Measurements from ENCODE around the gene CAMK2N2.
A peak's percentile ranks its signal among the peaks of the same experiment; 100 is the strongest.

Gene CAMK2N2

GRCh38 chr3:184261270-184261853, at the start of gene CAMK2N2:
Gene CAMK2N2 (minus strand): TSS chr3:184261553. CDS start chr3:184261285, 268 bp downstream.
- peak in 1 of 2 donors; percentile 24 for DNase-seq (ENCODE audit: extremely low read depth in 1 of 2, low read depth in 1 of 2)

GRCh38 chr3:184308744-184309143, 47.4 kb upstream of the CAMK2N2 start:
- no peak for DNase-seq (ENCODE audit: extremely low read depth in 1 of 2, low read depth in 1 of 2)

- no peak for DNase-seq (ENCODE audit: extremely low read depth in 1 of 2, low read depth in 1 of 2)
Measured at GRCh38 chr3:184307915-184308314, 46.6 kb upstream of the CAMK2N2 start.

- no peak for DNase-seq (ENCODE audit: extremely low read depth in 1 of 2, low read depth in 1 of 2)
Measured at GRCh38 chr3:184306341-184306972, 45.1 kb upstream of the CAMK2N2 start.

- no peak for DNase-seq (ENCODE audit: extremely low read depth in 1 of 2, low read depth in 1 of 2)
Measured at GRCh38 chr3:184305577-184305976, 44.2 kb upstream of the CAMK2N2 start.

GRCh38 chr3:184300378-184300720, 39.0 kb upstream of the CAMK2N2 start:
- DNase-seq (ENCODE audit: extremely low read depth in 1 of 2, low read depth in 1 of 2): no peak

- DNase-seq (ENCODE audit: extremely low read depth in 1 of 2, low read depth in 1 of 2): no peak
Measured at GRCh38 chr3:184299488-184300377, 38.4 kb upstream of the CAMK2N2 start.

- DNase-seq (ENCODE audit: extremely low read depth in 1 of 2, low read depth in 1 of 2): peak; percentile 92 to 97
Measured at GRCh38 chr3:184298759-184299487, 37.6 kb upstream of the CAMK2N2 start, which contains the start of gene PSMD2. Gene PSMD2 (plus strand): TSS chr3:184299241. CDS start chr3:184299267, 26 bp downstream.

- DNase-seq (ENCODE audit: extremely low read depth in 1 of 2, low read depth in 1 of 2): no peak
Measured at GRCh38 chr3:184296616-184297015, 35.3 kb upstream of the CAMK2N2 start.

- DNase-seq (ENCODE audit: extremely low read depth in 1 of 2, low read depth in 1 of 2): no peak
Measured at GRCh38 chr3:184295771-184296170, 34.4 kb upstream of the CAMK2N2 start.

- no peak for DNase-seq (ENCODE audit: extremely low read depth in 1 of 2, low read depth in 1 of 2)
Measured at GRCh38 chr3:184291738-184292445, 30.5 kb upstream of the CAMK2N2 start.

GRCh38 chr3:184291044-184291737, 29.8 kb upstream of the CAMK2N2 start:
- no peak for DNase-seq (ENCODE audit: extremely low read depth in 1 of 2, low read depth in 1 of 2)

- DNase-seq (ENCODE audit: extremely low read depth in 1 of 2, low read depth in 1 of 2): no peak
Measured at GRCh38 chr3:184290331-184290730, 29.0 kb upstream of the CAMK2N2 start.

GRCh38 chr3:184289426-184289938, 28.1 kb upstream of the CAMK2N2 start:
- peak in 1 of 2 donors; percentile 25 for DNase-seq (ENCODE audit: extremely low read depth in 1 of 2, low read depth in 1 of 2)

GRCh38 chr3:184284696-184285095, 23.3 kb upstream of the CAMK2N2 start:
- DNase-seq (ENCODE audit: extremely low read depth in 1 of 2, low read depth in 1 of 2): no peak

- DNase-seq (ENCODE audit: extremely low read depth in 1 of 2, low read depth in 1 of 2): no peak
Measured at GRCh38 chr3:184283681-184284080, 22.3 kb upstream of the CAMK2N2 start.

GRCh38 chr3:184282941-184283340, 21.6 kb upstream of the CAMK2N2 start:
- DNase-seq (ENCODE audit: extremely low read depth in 1 of 2, low read depth in 1 of 2): no peak

GRCh38 chr3:184277366-184277765, 16.0 kb upstream of the CAMK2N2 start:
- DNase-seq (ENCODE audit: extremely low read depth in 1 of 2, low read depth in 1 of 2): no peak
